Measurements from ENCODE around the gene SPP1.

DNA sequence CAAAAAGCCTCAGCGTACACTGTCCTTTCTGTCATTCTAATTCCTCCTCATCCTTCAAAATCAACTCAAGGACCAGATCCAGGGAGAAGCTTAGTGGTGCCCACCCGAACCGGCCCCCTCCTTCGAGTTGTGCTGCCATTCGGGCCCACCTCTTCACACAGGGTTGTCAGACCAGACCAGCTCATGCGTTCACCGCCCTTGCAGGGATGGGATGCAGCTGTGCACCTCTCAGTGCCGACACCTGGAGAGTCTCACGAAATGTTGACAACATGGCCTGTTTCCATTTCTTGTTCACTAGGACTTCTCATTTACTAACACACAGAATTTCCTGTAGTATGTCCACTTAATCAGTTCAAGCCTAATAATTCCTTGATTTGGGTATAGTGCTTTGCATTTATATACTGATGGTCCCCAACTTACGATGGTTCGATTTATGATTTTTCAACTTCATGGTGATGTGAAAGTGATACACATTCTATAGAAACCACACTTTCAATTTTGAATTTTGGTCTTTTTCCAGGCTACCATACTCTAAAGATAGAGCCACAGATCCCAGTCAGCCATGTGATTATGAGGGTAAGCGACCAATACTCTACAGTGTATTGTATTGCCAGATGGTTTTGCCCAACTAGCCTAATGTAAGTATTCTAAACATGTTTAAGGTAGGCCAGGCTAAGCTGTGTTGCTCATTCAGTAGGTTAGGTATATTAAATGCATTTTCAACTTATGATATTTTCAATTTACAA is 55.2 kb downstream of the SPP1 start:
- TF ChIP-seq, protein P1, sequence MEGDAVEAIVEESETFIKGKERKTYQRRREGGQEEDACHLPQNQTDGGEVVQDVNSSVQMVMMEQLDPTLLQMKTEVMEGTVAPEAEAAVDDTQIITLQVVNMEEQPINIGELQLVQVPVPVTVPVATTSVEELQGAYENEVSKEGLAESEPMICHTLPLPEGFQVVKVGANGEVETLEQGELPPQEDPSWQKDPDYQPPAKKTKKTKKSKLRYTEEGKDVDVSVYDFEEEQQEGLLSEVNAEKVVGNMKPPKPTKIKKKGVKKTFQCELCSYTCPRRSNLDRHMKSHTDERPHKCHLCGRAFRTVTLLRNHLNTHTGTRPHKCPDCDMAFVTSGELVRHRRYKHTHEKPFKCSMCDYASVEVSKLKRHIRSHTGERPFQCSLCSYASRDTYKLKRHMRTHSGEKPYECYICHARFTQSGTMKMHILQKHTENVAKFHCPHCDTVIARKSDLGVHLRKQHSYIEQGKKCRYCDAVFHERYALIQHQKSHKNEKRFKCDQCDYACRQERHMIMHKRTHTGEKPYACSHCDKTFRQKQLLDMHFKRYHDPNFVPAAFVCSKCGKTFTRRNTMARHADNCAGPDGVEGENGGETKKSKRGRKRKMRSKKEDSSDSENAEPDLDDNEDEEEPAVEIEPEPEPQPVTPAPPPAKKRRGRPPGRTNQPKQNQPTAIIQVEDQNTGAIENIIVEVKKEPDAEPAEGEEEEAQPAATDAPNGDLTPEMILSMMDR (IDR thresholded peaks at IDR 0.05), result no peak
- no peak for TF ChIP-seq POLR2A (IDR thresholded peaks at IDR 0.05)

Data from thyroid gland (tissue), 4 donors.